SK-N-SH (cell line): ENCODE data around the gene EHD2. TPM values are rescaled to one million over a fixed set of nuclear protein-coding genes. Genes with fewer than 3 reads are reported as not detected.

Experiments
- CTCF ChIA-PET: fragments of 300-600, 350-600 bp; formaldehyde crosslinking; extraction: SDS; loops from one replicate; lab custom pipeline; 2021; lab: Yijun Ruan, JAX
- POLR2A ChIA-PET: fragments of 350-600 bp; sonication (Branson Sonifier 250); formaldehyde crosslinking; extraction: SDS; loops from one replicate; lab custom pipeline; 2020; ENCODE audit warnings: antibody characterized with exemption, inconsistent platforms; lab: Yijun Ruan, JAX
- DNase-seq: peaks from one replicate; pipeline ENCODE4 v3.0.0; 2012
- H2AFZ ChIP-seq: fragments of 200-600 bp; sonication (generic); 2 replicates; pipeline ENCODE4 v1.8.1; 2016; ENCODE audit warnings: antibody characterized with exemption, mild to moderate bottlenecking, low read depth
- H3F3A ChIP-seq: fragments of 200-600 bp; sonication (generic); replicated peaks from 2 replicates; pipeline ENCODE3; 2016; ENCODE audit warnings: antibody characterized with exemption, mild to moderate bottlenecking; ENCODE audit not compliant: insufficient read depth
- H3K27ac ChIP-seq, 2 experiments: fragments of 200-500 bp in 1 of 2; fragments of 200-600 bp in 1 of 2; sonication (Bioruptor generic) in 1 of 2; sonication (generic), shearing (Covaris generic) in 1 of 2; 2 replicates each; pipeline versions ENCODE4 v1.5.1 to v1.6.1; 2014 to 2016; ENCODE audit warnings: low read depth in 2 of 2, inconsistent platforms in 1 of 2, low read length in 1 of 2, mild to moderate bottlenecking in 1 of 2, mixed read lengths in 1 of 2
- H3K27me3 ChIP-seq: fragments of 200-600 bp; sonication (generic), shearing (Covaris generic); 2 replicates; pipeline ENCODE4 v1.6.1; 2016; ENCODE audit warnings: mixed run types; ENCODE audit not compliant: insufficient read depth
- H3K36me3 ChIP-seq, 2 experiments: fragments of 200-500 bp in 1 of 2; fragments of 200-600 bp in 1 of 2; sonication (Bioruptor generic) in 1 of 2; sonication (generic) in 1 of 2; replicated peaks in 1 of 2; 2 replicates each; pipeline versions ENCODE3 to v1.5.1; 2014 to 2016; ENCODE audit warnings: low read length in 1 of 2, mild to moderate bottlenecking in 1 of 2; ENCODE audit not compliant: insufficient read depth in 2 of 2, control insufficient read depth in 1 of 2
- H3K4me1 ChIP-seq, 2 experiments: fragments of 200-500 bp in 1 of 2; fragments of 200-600 bp in 1 of 2; sonication (Bioruptor generic) in 1 of 2; sonication (generic), shearing (Covaris generic) in 1 of 2; 2 replicates each; pipeline versions ENCODE4 v1.5.1 to v1.6.1; 2014 to 2016; ENCODE audit warnings: low read depth in 1 of 2, low read length in 1 of 2, mixed run types in 1 of 2; ENCODE audit not compliant: insufficient read depth in 2 of 2, control insufficient read depth in 1 of 2
- H3K4me2 ChIP-seq: fragments of 200-600 bp; sonication (generic), shearing (Covaris generic); 2 replicates; pipeline ENCODE4 v1.6.1; 2017; ENCODE audit warnings: mixed run types
- H3K4me3 ChIP-seq, 2 experiments: fragments of 200-500 bp in 1 of 2; fragments of 200-600 bp in 1 of 2; sonication (Bioruptor generic) in 1 of 2; sonication (generic), shearing (Covaris generic) in 1 of 2; 2 replicates each; pipeline versions ENCODE4 v1.5.1 to v1.8.1; 2014 to 2016; ENCODE audit warnings: low read depth in 2 of 2, inconsistent platforms in 1 of 2, low read length in 1 of 2, mild to moderate bottlenecking in 1 of 2, mixed read lengths in 1 of 2, moderate library complexity in 1 of 2
- H3K79me2 ChIP-seq: fragments of 200-600 bp; sonication (generic); 2 replicates; pipeline ENCODE4 v1.8.1; 2017; ENCODE audit warnings: mild to moderate bottlenecking; ENCODE audit not compliant: insufficient read depth
- H3K9ac ChIP-seq: fragments of 200-600 bp; sonication (generic); 2 replicates; pipeline ENCODE4 v1.6.1; 2017; ENCODE audit warnings: mixed run types
- H3K9me2 ChIP-seq: fragments of 200-600 bp; sonication (generic); 2 replicates; pipeline ENCODE4 v1.6.1; 2017; ENCODE audit warnings: mixed run types
- H3K9me3 ChIP-seq: fragments of 200-600 bp; sonication (generic); 2 replicates; pipeline ENCODE4 v1.6.1; 2017; ENCODE audit warnings: mixed run types, mild to moderate bottlenecking, moderate library complexity
- H4K20me1 ChIP-seq: fragments of 200-600 bp; sonication (generic); 2 replicates; pipeline ENCODE4 v1.6.1; 2017; ENCODE audit warnings: mild to moderate bottlenecking, mixed run types; ENCODE audit not compliant: insufficient read depth
- EZH2phosphoT487 ChIP-seq: fragments of 200-600 bp; sonication (generic); IDR thresholded peaks from 2 replicates; pipeline ENCODE4 v1.6.1; 2017; ENCODE audit warnings: low read depth, mixed run types, mild to moderate bottlenecking, antibody characterized with exemption, moderate library complexity, borderline replicate concordance
- FOSL2 ChIP-seq: IDR thresholded peaks from 2 replicates; pipeline ENCODE4 v1.4.0; 2012; ENCODE audit warnings: low read depth, mild to moderate bottlenecking, moderate library complexity, borderline replicate concordance
- MEF2A ChIP-seq: IDR thresholded peaks from 2 replicates; pipeline ENCODE4 v1.4.0; 2012; ENCODE audit warnings: low read depth, borderline replicate concordance
- NFIC ChIP-seq: IDR thresholded peaks from 2 replicates; pipeline ENCODE4 v1.4.0; 2012; ENCODE audit warnings: borderline replicate concordance
- RAD21 ChIP-seq: IDR thresholded peaks from 2 replicates; pipeline ENCODE4 v1.6.1; 2012; ENCODE audit warnings: mild to moderate bottlenecking, low read length
- RCOR1 ChIP-seq: fragments of 150-350 bp; IDR thresholded peaks from 2 replicates; pipeline ENCODE4 v1.6.1; 2017; ENCODE audit warnings: antibody characterized with exemption, low read length
- RFX5 ChIP-seq: IDR thresholded peaks from 2 replicates; pipeline ENCODE4 v1.6.1; 2012; ENCODE audit warnings: mild to moderate bottlenecking, improper control_type of control experiment, low read length
- SMC3 ChIP-seq: IDR thresholded peaks from 2 replicates; pipeline ENCODE4 v1.6.1; 2012; ENCODE audit warnings: low read depth, low read length, improper control_type of control experiment
- TEAD4 ChIP-seq: IDR thresholded peaks from 2 replicates; pipeline ENCODE4 v1.4.0; 2012; ENCODE audit warnings: mild to moderate bottlenecking, borderline replicate concordance; ENCODE audit not compliant: insufficient read depth
- WGBS: methylation state at CpG from one replicate; pipeline ENCODE4 v1.1.6; 2017; ENCODE audit warnings: low lambda C conversion rate; 5-methylcytosine and 5-hydroxymethylcytosine counted together
- polyA plus RNA-seq, 3 experiments: library from polyadenylated mRNA; depleted of rRNA; stranded (reverse); fragments of >200 nt; gene quantifications; 2 replicates each; pipeline ENCODE4 v1.2.3, GENCODE V29; 2012
- TF ChIP-seq, protein P1 (sequence below): fragments of 200-600 bp; sonication (generic); IDR thresholded peaks from 2 replicates; pipeline ENCODE4 v1.6.1; 2017; ENCODE audit warnings: antibody characterized with exemption, mild to moderate bottlenecking, moderate library complexity
- TF ChIP-seq, protein P2 (sequence below): IDR thresholded peaks from 2 replicates; pipeline ENCODE4 v1.4.0; 2012; ENCODE audit warnings: low read depth, borderline replicate concordance
- TF ChIP-seq, protein P3 (sequence below): IDR thresholded peaks from 2 replicates; pipeline ENCODE4 v1.4.0; 2012; ENCODE audit warnings: low read depth
- TF ChIP-seq, protein P4 (sequence below): IDR thresholded peaks from 2 replicates; pipeline ENCODE4 v1.6.1; 2012; ENCODE audit warnings: mild to moderate bottlenecking, low read depth, low read length, moderate library complexity
- TF ChIP-seq, protein P5 (sequence below): fragments of 150-350 bp; IDR thresholded peaks from 2 replicates; pipeline ENCODE4 v1.6.1; 2016; ENCODE audit warnings: mild to moderate bottlenecking, low read depth, low read length
- TF ChIP-seq, protein P6 (sequence below): fragments of 150-350 bp; IDR thresholded peaks from 2 replicates; pipeline ENCODE4 v1.6.1; 2017; ENCODE audit warnings: antibody characterized with exemption, low read length, low read depth, borderline replicate concordance

EHD2 gene
- polyA plus RNA-seq, 1 of the 3 experiments (the other 2 are of a cell fraction): 55.5 TPM

DNA sequence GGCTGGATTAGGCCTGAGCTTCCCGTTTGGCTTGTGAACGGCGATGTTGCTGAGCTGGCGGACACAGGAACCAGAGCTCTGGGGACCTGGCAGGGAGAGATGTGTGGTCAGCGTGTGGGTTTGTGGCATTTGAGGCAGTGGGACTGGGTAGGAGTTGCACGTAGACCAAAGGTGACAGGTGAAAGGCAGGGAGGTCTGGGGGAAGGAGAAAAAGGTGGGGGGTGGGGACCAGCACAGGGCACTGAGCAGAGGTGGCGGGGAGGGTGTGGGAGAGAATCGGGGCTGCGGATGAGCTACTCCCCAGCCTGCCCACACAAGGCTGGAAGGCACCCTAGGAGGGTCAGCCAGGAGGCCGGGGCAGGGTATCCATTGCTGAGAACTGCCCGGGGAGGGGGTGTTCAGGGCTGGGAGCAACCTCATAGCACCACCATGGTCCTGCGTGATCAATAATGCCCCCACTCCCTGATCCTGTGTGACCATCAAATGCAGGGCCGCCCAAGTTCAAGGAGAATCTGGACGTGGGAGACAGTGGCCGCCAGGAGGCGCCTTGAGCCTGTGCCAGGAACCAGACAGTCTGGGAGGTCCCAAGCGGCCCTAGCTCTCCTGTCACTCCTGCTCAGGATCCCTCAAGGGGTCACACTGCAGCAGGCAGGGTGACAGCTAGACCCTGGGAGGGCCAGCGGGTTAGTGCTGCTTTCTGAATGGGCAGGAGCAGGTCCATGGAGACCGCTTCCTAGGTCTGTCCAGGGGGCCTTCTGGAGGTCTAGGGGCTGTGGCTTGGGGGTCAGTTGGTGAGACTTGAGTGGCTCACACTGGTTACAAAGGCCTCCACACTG, 52.5 kb downstream of the EHD2 start:
- Histone ChIP-seq H3K4me1 (no peaks in the 10 kb centered on the region; a peak in 1 of 4 replicates), H3K79me2 (no peaks in the 10 kb centered on the region), H3K27ac (no peak overlapping the region), H3K36me3 (no peaks in the 10 kb centered on the region), H3K9ac (no peak overlapping the region), H2AFZ (no peak overlapping the region), H3K4me3 (no peak overlapping the region; a peak in 1 of 4 replicates), H3K4me2 (no peak overlapping the region), H3K27me3 (no peaks in the 10 kb centered on the region), H3K9me3 (no peaks in the 10 kb centered on the region), H4K20me1 (no peaks in the 10 kb centered on the region), H3K9me2 (no peaks in the 10 kb centered on the region), H3F3A (peaks cover 5% of the 10 kb centered on the region)
- peak; percentile 77 for DNase-seq
- POLR2A ChIA-PET: interaction anchor here (0.6 to 0.7 kb wide), 3 partner anchors 11 to 25 kb away, joined by 3 to 5 read pairs (median 4); no protein-coding TSS in a partner anchor
- peak; percentile 7; the same call in 1 of the 2 replicates for TF ChIP-seq NFIC
- TF ChIP-seq RAD21: peak; percentile 75
- TF ChIP-seq, protein P1, sequence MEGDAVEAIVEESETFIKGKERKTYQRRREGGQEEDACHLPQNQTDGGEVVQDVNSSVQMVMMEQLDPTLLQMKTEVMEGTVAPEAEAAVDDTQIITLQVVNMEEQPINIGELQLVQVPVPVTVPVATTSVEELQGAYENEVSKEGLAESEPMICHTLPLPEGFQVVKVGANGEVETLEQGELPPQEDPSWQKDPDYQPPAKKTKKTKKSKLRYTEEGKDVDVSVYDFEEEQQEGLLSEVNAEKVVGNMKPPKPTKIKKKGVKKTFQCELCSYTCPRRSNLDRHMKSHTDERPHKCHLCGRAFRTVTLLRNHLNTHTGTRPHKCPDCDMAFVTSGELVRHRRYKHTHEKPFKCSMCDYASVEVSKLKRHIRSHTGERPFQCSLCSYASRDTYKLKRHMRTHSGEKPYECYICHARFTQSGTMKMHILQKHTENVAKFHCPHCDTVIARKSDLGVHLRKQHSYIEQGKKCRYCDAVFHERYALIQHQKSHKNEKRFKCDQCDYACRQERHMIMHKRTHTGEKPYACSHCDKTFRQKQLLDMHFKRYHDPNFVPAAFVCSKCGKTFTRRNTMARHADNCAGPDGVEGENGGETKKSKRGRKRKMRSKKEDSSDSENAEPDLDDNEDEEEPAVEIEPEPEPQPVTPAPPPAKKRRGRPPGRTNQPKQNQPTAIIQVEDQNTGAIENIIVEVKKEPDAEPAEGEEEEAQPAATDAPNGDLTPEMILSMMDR: peak; percentile 79
- TF ChIP-seq, protein P2, sequence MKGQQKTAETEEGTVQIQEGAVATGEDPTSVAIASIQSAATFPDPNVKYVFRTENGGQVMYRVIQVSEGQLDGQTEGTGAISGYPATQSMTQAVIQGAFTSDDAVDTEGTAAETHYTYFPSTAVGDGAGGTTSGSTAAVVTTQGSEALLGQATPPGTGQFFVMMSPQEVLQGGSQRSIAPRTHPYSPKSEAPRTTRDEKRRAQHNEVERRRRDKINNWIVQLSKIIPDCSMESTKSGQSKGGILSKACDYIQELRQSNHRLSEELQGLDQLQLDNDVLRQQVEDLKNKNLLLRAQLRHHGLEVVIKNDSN: no peak
- TF ChIP-seq RCOR1: no peak
- TF ChIP-seq SMC3: peak; percentile 70
- WGBS: 36% methylated on average over 13 of the region's 19 CpGs
- CTCF ChIA-PET: interaction anchor here (0.6 to 7.1 kb wide), 17 partner anchors 9 to 126 kb away, joined by 3 to 89 read pairs (median 4); partner anchors contain the start of gene EHD2

DNA sequence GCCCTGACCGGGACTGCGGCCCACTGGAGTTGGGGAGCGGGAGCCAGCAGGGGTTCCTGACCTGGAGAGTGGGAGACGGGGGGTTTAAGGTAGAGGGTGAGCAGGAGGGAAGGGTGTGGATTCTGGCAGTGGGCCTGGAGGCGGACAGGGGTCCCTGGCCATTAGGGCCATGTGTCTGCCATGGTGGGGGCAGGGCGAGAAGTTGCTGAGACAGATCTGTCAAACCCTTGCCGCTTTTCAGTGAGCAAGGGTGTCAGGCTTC, 53.1 kb downstream of the EHD2 start:
- ChIA-PET CTCF (interaction anchor here (0.6 to 7.1 kb wide), 16 partner anchors 9 to 125 kb away, joined by 3 to 89 read pairs (median 4); partner anchors contain the start of gene EHD2), POLR2A (no interaction called here)
- TF ChIP-seq, protein P3, sequence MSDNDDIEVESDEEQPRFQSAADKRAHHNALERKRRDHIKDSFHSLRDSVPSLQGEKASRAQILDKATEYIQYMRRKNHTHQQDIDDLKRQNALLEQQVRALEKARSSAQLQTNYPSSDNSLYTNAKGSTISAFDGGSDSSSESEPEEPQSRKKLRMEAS: no peak
- TF ChIP-seq, protein P4, sequence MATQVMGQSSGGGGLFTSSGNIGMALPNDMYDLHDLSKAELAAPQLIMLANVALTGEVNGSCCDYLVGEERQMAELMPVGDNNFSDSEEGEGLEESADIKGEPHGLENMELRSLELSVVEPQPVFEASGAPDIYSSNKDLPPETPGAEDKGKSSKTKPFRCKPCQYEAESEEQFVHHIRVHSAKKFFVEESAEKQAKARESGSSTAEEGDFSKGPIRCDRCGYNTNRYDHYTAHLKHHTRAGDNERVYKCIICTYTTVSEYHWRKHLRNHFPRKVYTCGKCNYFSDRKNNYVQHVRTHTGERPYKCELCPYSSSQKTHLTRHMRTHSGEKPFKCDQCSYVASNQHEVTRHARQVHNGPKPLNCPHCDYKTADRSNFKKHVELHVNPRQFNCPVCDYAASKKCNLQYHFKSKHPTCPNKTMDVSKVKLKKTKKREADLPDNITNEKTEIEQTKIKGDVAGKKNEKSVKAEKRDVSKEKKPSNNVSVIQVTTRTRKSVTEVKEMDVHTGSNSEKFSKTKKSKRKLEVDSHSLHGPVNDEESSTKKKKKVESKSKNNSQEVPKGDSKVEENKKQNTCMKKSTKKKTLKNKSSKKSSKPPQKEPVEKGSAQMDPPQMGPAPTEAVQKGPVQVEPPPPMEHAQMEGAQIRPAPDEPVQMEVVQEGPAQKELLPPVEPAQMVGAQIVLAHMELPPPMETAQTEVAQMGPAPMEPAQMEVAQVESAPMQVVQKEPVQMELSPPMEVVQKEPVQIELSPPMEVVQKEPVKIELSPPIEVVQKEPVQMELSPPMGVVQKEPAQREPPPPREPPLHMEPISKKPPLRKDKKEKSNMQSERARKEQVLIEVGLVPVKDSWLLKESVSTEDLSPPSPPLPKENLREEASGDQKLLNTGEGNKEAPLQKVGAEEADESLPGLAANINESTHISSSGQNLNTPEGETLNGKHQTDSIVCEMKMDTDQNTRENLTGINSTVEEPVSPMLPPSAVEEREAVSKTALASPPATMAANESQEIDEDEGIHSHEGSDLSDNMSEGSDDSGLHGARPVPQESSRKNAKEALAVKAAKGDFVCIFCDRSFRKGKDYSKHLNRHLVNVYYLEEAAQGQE: no peak
- TF ChIP-seq, protein P5, sequence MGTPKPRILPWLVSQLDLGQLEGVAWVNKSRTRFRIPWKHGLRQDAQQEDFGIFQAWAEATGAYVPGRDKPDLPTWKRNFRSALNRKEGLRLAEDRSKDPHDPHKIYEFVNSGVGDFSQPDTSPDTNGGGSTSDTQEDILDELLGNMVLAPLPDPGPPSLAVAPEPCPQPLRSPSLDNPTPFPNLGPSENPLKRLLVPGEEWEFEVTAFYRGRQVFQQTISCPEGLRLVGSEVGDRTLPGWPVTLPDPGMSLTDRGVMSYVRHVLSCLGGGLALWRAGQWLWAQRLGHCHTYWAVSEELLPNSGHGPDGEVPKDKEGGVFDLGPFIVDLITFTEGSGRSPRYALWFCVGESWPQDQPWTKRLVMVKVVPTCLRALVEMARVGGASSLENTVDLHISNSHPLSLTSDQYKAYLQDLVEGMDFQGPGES: no peak
- no peak for TF ChIP-seq NFIC
- no peak for TF ChIP-seq EZH2phosphoT487
- no peak for TF ChIP-seq RFX5
- no peak for TF ChIP-seq FOSL2
- no peak for TF ChIP-seq MEF2A
- TF ChIP-seq, protein P6, sequence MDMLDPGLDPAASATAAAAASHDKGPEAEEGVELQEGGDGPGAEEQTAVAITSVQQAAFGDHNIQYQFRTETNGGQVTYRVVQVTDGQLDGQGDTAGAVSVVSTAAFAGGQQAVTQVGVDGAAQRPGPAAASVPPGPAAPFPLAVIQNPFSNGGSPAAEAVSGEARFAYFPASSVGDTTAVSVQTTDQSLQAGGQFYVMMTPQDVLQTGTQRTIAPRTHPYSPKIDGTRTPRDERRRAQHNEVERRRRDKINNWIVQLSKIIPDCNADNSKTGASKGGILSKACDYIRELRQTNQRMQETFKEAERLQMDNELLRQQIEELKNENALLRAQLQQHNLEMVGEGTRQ: no peak
- TF ChIP-seq TEAD4: no peak

More for the DNA sequence above, 53.1 kb downstream of the EHD2 start:
- no peaks in the 10 kb centered on the region for H3K27me3 ChIP-seq
- H3K27ac ChIP-seq: no peak overlapping the region
- peaks cover 4% of the 10 kb centered on the region for H3F3A ChIP-seq
- H3K9me3 ChIP-seq: no peaks in the 10 kb centered on the region
- WGBS: 71% methylated on average over 6 of the region's 7 CpGs
- no peaks in the 10 kb centered on the region for H4K20me1 ChIP-seq
- H3K4me1 ChIP-seq: no peaks in the 10 kb centered on the region; a peak in 1 of 4 replicates
- no peaks in the 10 kb centered on the region for H3K79me2 ChIP-seq
- H3K4me2 ChIP-seq: no peak overlapping the region
- no peak for DNase-seq
- H2AFZ ChIP-seq: no peak overlapping the region
- no peaks in the 10 kb centered on the region for H3K36me3 ChIP-seq
- no peak overlapping the region for H3K4me3 ChIP-seq
- no peak overlapping the region for H3K9ac ChIP-seq
- no peaks in the 10 kb centered on the region for H3K9me2 ChIP-seq
